Islet of Langerhans (tissue), 1 donor: ENCODE results near the gene ARHGAP33.

Source experiments
- FAIRE-seq: peaks from one replicate; lab custom pipeline; 2011; peaks lifted over from hg19 to GRCh38; lab: Jason Lieb, UNC

ARHGAP33 gene

GRCh38 chr19:35775298-35776101, at the start of gene ARHGAP33:
Gene ARHGAP33, plus strand, starts transcription at chr19:35775564. Its CDS starts 95 bp downstream, at chr19:35775659.
- FAIRE-seq: peak; percentile 13

- FAIRE-seq: no peak
Observed at GRCh38 chr19:35727053-35727955, 48.1 kb upstream of the ARHGAP33 start.

GRCh38 chr19:35727956-35728706, 47.2 kb upstream of the ARHGAP33 start:
- FAIRE-seq: no peak

GRCh38 chr19:35729021-35729420, 46.3 kb upstream of the ARHGAP33 start:
- FAIRE-seq: no peak

- FAIRE-seq: no peak
Observed at GRCh38 chr19:35729763-35730162, 45.6 kb upstream of the ARHGAP33 start.

GRCh38 chr19:35730326-35730725, 45.0 kb upstream of the ARHGAP33 start:
- no peak for FAIRE-seq

- FAIRE-seq: no peak
Observed at GRCh38 chr19:35731353-35731752, 44.0 kb upstream of the ARHGAP33 start.

GRCh38 chr19:35731779-35732405, 43.5 kb upstream of the ARHGAP33 start:
- no peak for FAIRE-seq

- FAIRE-seq: no peak
Observed at GRCh38 chr19:35732540-35733179, 42.7 kb upstream of the ARHGAP33 start.

- no peak for FAIRE-seq
Observed at GRCh38 chr19:35733180-35734125, 41.9 kb upstream of the ARHGAP33 start.

- FAIRE-seq: no peak
Observed at GRCh38 chr19:35734273-35734672, 41.1 kb upstream of the ARHGAP33 start.

GRCh38 chr19:35734889-35735288, 40.5 kb upstream of the ARHGAP33 start:
- no peak for FAIRE-seq

GRCh38 chr19:35736913-35737886, 38.2 kb upstream of the ARHGAP33 start:
- no peak for FAIRE-seq

GRCh38 chr19:35738021-35738886, 37.1 kb upstream of the ARHGAP33 start:
- no peak for FAIRE-seq

- no peak for FAIRE-seq
Observed at GRCh38 chr19:35738887-35739229, 36.5 kb upstream of the ARHGAP33 start.

- FAIRE-seq: no peak
Observed at GRCh38 chr19:35739275-35740107, 35.9 kb upstream of the ARHGAP33 start.

- no peak for FAIRE-seq
Observed at GRCh38 chr19:35740108-35740422, 35.3 kb upstream of the ARHGAP33 start.
